Activated T-helper 1 cell treated with anti-CD3 and anti-CD28 coated beads, Interleukin-12 subunit alpha, Interleukin-12 subunit beta, Interleukin-2, Interleukin-4 antibody, amounts not matched to agents 30 ng/mL and 10 ng/mL and 1 ng/mL, durations not matched to agents 14 hours and 24 hours and 36 hours (primary cell): ENCODE results near the gene ZFAND3. TPM values are rescaled to one million over a fixed set of nuclear protein-coding genes. Genes with fewer than 3 reads are reported as not detected.

ENCODE experiments used
- DNase-seq: peaks from one replicate; pipeline ENCODE4 v3.0.0; 2021; ENCODE audit warnings: low spot score
- H3K27ac Mint-ChIP-seq: one replicate; pipeline ENCODE4 v1.8.0; 2021; ENCODE audit warnings: mild to moderate bottlenecking, mixed read lengths
- H3K27me3 Mint-ChIP-seq: one replicate; pipeline ENCODE4 v1.8.0; 2022; ENCODE audit warnings: mild to moderate bottlenecking, moderate library complexity, mixed read lengths; ENCODE audit not compliant: insufficient read depth
- H3K36me3 Mint-ChIP-seq: one replicate; pipeline ENCODE4 v1.8.0; 2021; ENCODE audit warnings: low read depth, mixed read lengths
- H3K4me1 Mint-ChIP-seq: one replicate; pipeline ENCODE4 v1.8.0; 2021; ENCODE audit warnings: low read depth, mixed read lengths
- H3K4me3 Mint-ChIP-seq: one replicate; pipeline ENCODE4 v1.8.0; 2021; ENCODE audit warnings: mild to moderate bottlenecking, moderate library complexity, mixed read lengths
- H3K9me3 Mint-ChIP-seq: one replicate; pipeline ENCODE4 v1.8.0; 2021; ENCODE audit warnings: mixed read lengths
- intact Hi-C: fragments of 100-400 bp; cut with micrococcal nuclease; formaldehyde crosslinking; loops from one replicate; pipeline ENCODE4 v1.15.1; 2024
- total RNA-seq: library from RNA; stranded (reverse); gene quantifications from 2 replicates; pipeline ENCODE4 v1.2.3, GENCODE V29; 2022

Gene ZFAND3
- total RNA-seq, 1 donor from 2014 or later = 44.1 TPM

GRCh38 chr6:37930288-37930971 is 110.9 kb downstream of the ZFAND3 start:
- intact Hi-C loops = no loop called here
- no peaks in the 10 kb centered on the region for H3K4me1 Mint-ChIP-seq
- no peak overlapping the region for H3K27ac Mint-ChIP-seq
- H3K36me3 Mint-ChIP-seq = peaks cover 2% of the 10 kb centered on the region
- no peaks in the 10 kb centered on the region for H3K9me3 Mint-ChIP-seq
- H3K4me3 Mint-ChIP-seq = no peak overlapping the region
- no peaks in the 10 kb centered on the region for H3K27me3 Mint-ChIP-seq
- DNase-seq = no peak

GRCh38 chr6:37931066-37931465 is 111.5 kb downstream of the ZFAND3 start:
- H3K27ac Mint-ChIP-seq = no peak overlapping the region
- intact Hi-C loops = no loop called here
- H3K27me3 Mint-ChIP-seq = no peaks in the 10 kb centered on the region
- no peak overlapping the region for H3K4me3 Mint-ChIP-seq
- DNase-seq = no peak
- H3K36me3 Mint-ChIP-seq = peaks cover 2% of the 10 kb centered on the region
- no peaks in the 10 kb centered on the region for H3K9me3 Mint-ChIP-seq
- H3K4me1 Mint-ChIP-seq = peaks cover 4% of the 10 kb centered on the region

- Mint-ChIP-seq H3K27me3 (no peaks in the 10 kb centered on the region), H3K4me1 (peaks cover 21% of the 10 kb centered on the region)
- intact Hi-C loops = no loop called here
Observed at GRCh38 chr6:37934276-37934675, 114.7 kb downstream of the ZFAND3 start.

DNA sequence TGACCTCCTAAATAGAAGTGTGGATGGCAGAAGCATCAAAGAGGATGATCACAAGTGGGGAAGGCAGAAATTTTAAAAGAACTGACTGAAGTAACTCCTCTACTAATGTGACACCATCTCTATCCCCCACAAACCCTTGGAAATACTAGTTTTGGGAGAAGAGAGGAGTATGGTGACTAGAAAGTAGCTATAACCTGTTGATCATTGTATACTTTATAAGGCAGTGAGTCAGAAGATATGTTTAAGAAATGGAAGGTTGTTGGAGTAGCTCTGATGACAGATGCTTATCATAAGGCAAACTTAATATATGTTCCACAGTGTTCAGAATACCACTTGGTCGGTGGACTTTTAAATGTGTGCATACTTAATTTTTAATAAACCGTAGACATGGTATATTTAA is 116.6 kb downstream of the ZFAND3 start:
- no peak for DNase-seq
- intact Hi-C loops = no loop called here
- Mint-ChIP-seq H3K36me3 (peaks cover 4% of the 10 kb centered on the region), H3K4me1 (peaks cover 21% of the 10 kb centered on the region), H3K4me3 (no peak overlapping the region), H3K27me3 (no peaks in the 10 kb centered on the region), H3K9me3 (no peaks in the 10 kb centered on the region), H3K27ac (no peak overlapping the region)

More at GRCh38 chr6:37934276-37934675, 114.7 kb downstream of the ZFAND3 start:
- H3K27ac Mint-ChIP-seq = no peak overlapping the region
- no peak for DNase-seq
- H3K4me3 Mint-ChIP-seq = no peak overlapping the region
- H3K9me3 Mint-ChIP-seq = no peaks in the 10 kb centered on the region
- peaks cover 3% of the 10 kb centered on the region for H3K36me3 Mint-ChIP-seq

DNA sequence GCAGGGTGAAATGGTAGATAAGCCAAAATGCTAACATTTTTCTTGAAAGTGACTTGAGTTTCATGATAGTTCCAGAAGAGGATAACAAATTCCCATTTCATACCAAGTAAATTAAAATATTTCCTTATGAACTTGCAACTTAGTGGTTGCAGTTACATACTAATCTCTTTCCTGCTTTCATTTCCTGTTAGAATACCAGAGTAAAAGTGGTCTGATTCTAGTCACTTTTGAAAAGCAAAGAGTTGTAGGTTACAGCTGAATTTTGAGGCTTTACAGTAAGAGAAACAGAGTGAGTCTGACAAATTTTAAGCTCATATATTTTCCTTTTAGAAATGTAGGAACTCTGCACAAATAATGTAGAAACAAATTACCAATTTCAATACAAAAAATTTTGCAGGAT is 117.4 kb downstream of the ZFAND3 start:
- H3K4me3 Mint-ChIP-seq = no peak overlapping the region
- no peaks in the 10 kb centered on the region for H3K27me3 Mint-ChIP-seq
- peaks cover 21% of the 10 kb centered on the region for H3K4me1 Mint-ChIP-seq
- H3K36me3 Mint-ChIP-seq = peaks cover 4% of the 10 kb centered on the region
- no peak for DNase-seq
- intact Hi-C loops = no loop called here
- no peak overlapping the region for H3K27ac Mint-ChIP-seq
- H3K9me3 Mint-ChIP-seq = no peaks in the 10 kb centered on the region

DNA sequence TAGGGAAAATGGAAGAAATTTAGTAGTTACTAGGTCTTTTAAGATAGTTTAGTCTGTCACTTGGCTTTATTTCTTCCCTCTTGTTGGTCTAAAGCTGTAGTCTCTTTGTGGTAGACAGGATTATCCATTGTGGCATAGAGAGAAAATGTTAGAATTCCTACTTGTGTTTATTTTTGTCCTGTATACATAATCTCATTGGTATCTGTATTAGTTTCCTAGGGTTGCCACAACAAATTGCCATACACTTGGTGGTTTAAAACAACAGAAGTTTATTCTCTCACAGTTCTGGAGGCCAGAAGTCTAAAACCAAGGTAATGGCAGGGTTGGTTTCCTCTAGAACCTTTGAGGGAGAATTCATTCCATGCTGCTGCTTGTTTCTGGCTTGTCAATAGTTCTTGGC is 119.4 kb downstream of the ZFAND3 start:
- H3K4me3 Mint-ChIP-seq = no peak overlapping the region
- no peaks in the 10 kb centered on the region for H3K9me3 Mint-ChIP-seq
- H3K27ac Mint-ChIP-seq = no peak overlapping the region
- H3K36me3 Mint-ChIP-seq = peaks cover 4% of the 10 kb centered on the region
- peaks cover 21% of the 10 kb centered on the region for H3K4me1 Mint-ChIP-seq
- intact Hi-C loops = no loop called here
- H3K27me3 Mint-ChIP-seq = no peaks in the 10 kb centered on the region
- no peak for DNase-seq

DNA sequence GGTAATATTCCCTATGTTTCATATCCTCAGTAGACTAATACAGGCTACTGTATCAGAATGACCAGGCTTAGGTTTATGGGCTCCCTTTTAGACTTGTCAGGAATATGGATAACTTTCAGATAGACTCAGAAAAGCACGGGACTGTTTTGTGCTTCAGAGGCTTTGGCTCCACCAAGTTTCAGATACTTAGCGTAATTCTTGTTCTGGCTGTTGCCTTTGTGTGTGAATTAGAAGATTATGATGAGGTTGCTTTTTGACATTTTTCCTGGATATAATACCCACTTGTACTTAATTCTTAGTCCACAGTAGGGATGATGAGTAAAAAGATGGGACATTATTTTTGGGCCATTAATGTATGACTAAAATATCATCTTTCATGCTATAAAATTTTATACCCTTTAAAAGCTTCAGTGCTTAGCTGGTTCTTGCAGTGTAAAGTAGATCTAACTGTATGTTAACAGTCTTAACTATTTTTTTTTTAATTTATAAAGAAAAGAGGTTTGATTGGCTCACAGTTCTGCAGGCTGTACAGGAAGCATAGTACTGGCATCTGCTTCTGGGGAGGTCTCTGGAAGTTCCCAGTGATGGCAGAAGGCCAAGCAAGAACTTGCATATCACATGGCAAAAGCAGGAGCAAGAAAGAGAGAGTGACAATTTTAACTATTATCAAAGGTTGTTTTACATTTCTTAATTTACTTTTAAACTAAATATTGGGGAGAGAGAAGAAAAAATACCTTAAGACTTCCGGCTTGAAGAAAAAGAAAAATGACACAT is 120.7 kb downstream of the ZFAND3 start:
- H3K27me3 Mint-ChIP-seq = no peaks in the 10 kb centered on the region
- intact Hi-C loops = loop anchor here (5.0 kb wide), 1 partner anchor 42 kb away; no protein-coding TSS in a partner anchor
- H3K4me1 Mint-ChIP-seq = peaks cover 21% of the 10 kb centered on the region
- no peaks in the 10 kb centered on the region for H3K9me3 Mint-ChIP-seq
- no peak overlapping the region for H3K27ac Mint-ChIP-seq
- no peak for DNase-seq
- no peak overlapping the region for H3K4me3 Mint-ChIP-seq
- H3K36me3 Mint-ChIP-seq = peaks cover 2% of the 10 kb centered on the region

- intact Hi-C loops = loop anchor here (5.0 kb wide), 1 partner anchor 40 kb away; no protein-coding TSS in a partner anchor
- Mint-ChIP-seq H3K4me1 (peaks cover 13% of the 10 kb centered on the region), H3K27me3 (no peaks in the 10 kb centered on the region), H3K27ac (no peak overlapping the region), H3K36me3 (peaks cover 2% of the 10 kb centered on the region), H3K4me3 (no peak overlapping the region), H3K9me3 (no peaks in the 10 kb centered on the region)
- no peak for DNase-seq
Observed at GRCh38 chr6:37941871-37942270, 122.3 kb downstream of the ZFAND3 start.

DNA sequence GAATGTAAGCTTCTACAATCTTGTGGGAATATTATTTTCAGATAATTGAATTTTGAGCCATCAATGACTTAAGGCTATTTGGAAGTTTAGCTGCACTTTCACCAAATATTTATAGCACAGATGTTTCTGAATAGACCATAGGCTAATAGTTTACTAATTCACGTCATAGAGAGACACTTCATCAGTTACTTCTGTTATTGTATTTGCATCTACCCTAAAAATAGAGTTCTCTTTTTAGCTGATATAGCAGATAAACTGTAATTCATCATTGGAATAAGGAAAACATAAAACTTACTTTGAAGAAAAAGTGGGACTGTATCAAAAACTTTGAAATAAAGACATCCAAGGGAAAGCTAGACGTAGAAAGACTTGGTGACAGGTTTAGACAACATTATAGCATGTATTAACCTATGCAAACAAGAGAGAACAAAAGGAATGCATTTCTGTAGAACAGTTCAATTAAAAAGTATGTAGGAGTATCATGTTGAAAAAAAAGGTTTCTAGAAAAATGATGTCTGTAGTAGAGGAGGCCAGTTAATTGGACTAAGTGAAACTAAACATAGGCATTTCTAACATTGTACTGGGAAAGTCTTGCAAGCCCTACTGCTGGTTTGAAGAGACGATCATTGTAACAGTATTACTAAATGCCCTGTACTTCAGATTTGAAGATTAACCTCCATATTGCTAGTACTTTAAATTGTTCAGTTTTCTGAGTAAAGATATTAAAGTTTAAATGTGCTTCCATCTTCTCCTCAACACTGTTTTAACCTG is 123.3 kb downstream of the ZFAND3 start:
- Mint-ChIP-seq H3K36me3 (peaks cover 4% of the 10 kb centered on the region), H3K4me1 (peaks cover 7% of the 10 kb centered on the region), H3K27ac (no peak overlapping the region), H3K9me3 (no peaks in the 10 kb centered on the region), H3K4me3 (no peak overlapping the region), H3K27me3 (no peaks in the 10 kb centered on the region)
- no peak for DNase-seq
- intact Hi-C loops = loop anchor here (5.0 kb wide), 1 partner anchor 40 kb away; no protein-coding TSS in a partner anchor

- intact Hi-C loops = loop anchor here (5.0 kb wide), 1 partner anchor 39 kb away; no protein-coding TSS in a partner anchor
Observed at GRCh38 chr6:37943436-37944058, 124.0 kb downstream of the ZFAND3 start.

GRCh38 chr6:37946057-37946456 is 126.5 kb downstream of the ZFAND3 start:
- no peak overlapping the region for H3K27ac Mint-ChIP-seq
- no peak overlapping the region for H3K4me3 Mint-ChIP-seq
- H3K4me1 Mint-ChIP-seq = peaks cover 9% of the 10 kb centered on the region
- no peaks in the 10 kb centered on the region for H3K27me3 Mint-ChIP-seq
- peaks cover 3% of the 10 kb centered on the region for H3K36me3 Mint-ChIP-seq
- intact Hi-C loops = no loop called here
- peaks cover 3% of the 10 kb centered on the region for H3K9me3 Mint-ChIP-seq
- no peak for DNase-seq

More at GRCh38 chr6:37943436-37944058, 124.0 kb downstream of the ZFAND3 start:
- Mint-ChIP-seq H3K36me3 (peaks cover 6% of the 10 kb centered on the region), H3K27me3 (no peaks in the 10 kb centered on the region), H3K4me3 (no peak overlapping the region), H3K4me1 (peaks cover 9% of the 10 kb centered on the region), H3K27ac (no peak overlapping the region), H3K9me3 (peaks cover 1% of the 10 kb centered on the region)
- DNase-seq = no peak

GRCh38 chr6:37947468-37947867 is 127.9 kb downstream of the ZFAND3 start:
- no peaks in the 10 kb centered on the region for H3K27me3 Mint-ChIP-seq
- no peak overlapping the region for H3K27ac Mint-ChIP-seq
- H3K36me3 Mint-ChIP-seq = peaks cover 3% of the 10 kb centered on the region
- peaks cover 3% of the 10 kb centered on the region for H3K9me3 Mint-ChIP-seq
- no peak overlapping the region for H3K4me3 Mint-ChIP-seq
- intact Hi-C loops = no loop called here
- DNase-seq = no peak
- H3K4me1 Mint-ChIP-seq = peaks cover 20% of the 10 kb centered on the region
